Keratinocyte (primary cell): Measurements from ENCODE around the gene SLC34A1. TPM values are rescaled to one million over a fixed set of nuclear protein-coding genes. Genes with fewer than 3 reads are reported as not detected.
"Not testable (repeated sequence)": the region's sequence is repeated elsewhere in the genome, so short reads cannot be mapped to it uniquely, and the experiment has no call there.

Experiments
- DNase-seq: peaks from one replicate; pipeline ENCODE4 v3.0.0-alpha.2; 2011; ENCODE audit warnings: low read depth, missing footprints, low spot score
- FAIRE-seq: peaks from 2 replicates; lab custom pipeline; 2011; peaks lifted over from hg19 to GRCh38; lab: Jason Lieb, UNC
- H2AFZ ChIP-seq: 2 replicates; pipeline ENCODE4 v1.6.0; 2012; ENCODE audit warnings: low read length, control low read depth, inconsistent platforms; ENCODE audit not compliant: control insufficient read depth
- H3K27ac ChIP-seq: 2 replicates; pipeline ENCODE4 v1.5.1; 2011; ENCODE audit warnings: low read length; ENCODE audit not compliant: control insufficient read depth, insufficient read depth
- H3K27me3 ChIP-seq: 3 replicates; pipeline ENCODE4 v1.6.0; 2011; ENCODE audit warnings: low read length; ENCODE audit not compliant: control insufficient read depth, insufficient read depth; ENCODE audit errors: extremely low read depth
- H3K36me3 ChIP-seq, 2 experiments: 2 replicates in 1 of 2; 3 replicates in 1 of 2; pipeline ENCODE4 v1.5.1; 2011; ENCODE audit warnings: low read length in 2 of 2, mild to moderate bottlenecking in 1 of 2; ENCODE audit not compliant: control insufficient read depth in 2 of 2, insufficient read depth in 2 of 2; ENCODE audit errors: extremely low read depth in 1 of 2
- H3K4me1 ChIP-seq: 3 replicates; pipeline ENCODE4 v1.5.1; 2011; ENCODE audit warnings: low read length; ENCODE audit not compliant: control insufficient read depth, insufficient read depth; ENCODE audit errors: extremely low read depth
- H3K4me2 ChIP-seq: 3 replicates; pipeline ENCODE4 v1.6.0; 2011; ENCODE audit warnings: low read depth, low read length; ENCODE audit not compliant: control insufficient read depth, insufficient read depth; ENCODE audit errors: extremely low read depth
- H3K4me3 ChIP-seq, 3 experiments: fragments of 200-600 bp in 1 of 3; sonication (generic) in 1 of 3; 2 replicates in 2 of 3; 3 replicates in 1 of 3; pipeline ENCODE4 v1.5.1; 2011 to 2016; ENCODE audit warnings: low read length in 3 of 3, mild to moderate bottlenecking in 3 of 3, control low read depth in 2 of 3, inconsistent platforms in 1 of 3, low read depth in 1 of 3, mixed read lengths in 1 of 3, mixed run types in 1 of 3, moderate library complexity in 1 of 3; ENCODE audit not compliant: control insufficient read depth in 2 of 3, insufficient read depth in 2 of 3; ENCODE audit errors: extremely low read depth in 1 of 3
- H3K79me2 ChIP-seq: 2 replicates; pipeline ENCODE4 v1.6.0; 2012; ENCODE audit warnings: low read length; ENCODE audit not compliant: control insufficient read depth, insufficient read depth
- H3K9ac ChIP-seq: 3 replicates; pipeline ENCODE4 v1.6.0; 2011; ENCODE audit warnings: low read length; ENCODE audit not compliant: control insufficient read depth, insufficient read depth; ENCODE audit errors: extremely low read depth
- H3K9me1 ChIP-seq: 3 replicates; pipeline ENCODE4 v1.6.0; 2011; ENCODE audit warnings: low read length; ENCODE audit not compliant: control insufficient read depth, insufficient read depth; ENCODE audit errors: extremely low read depth
- H3K9me3 ChIP-seq: 2 replicates; pipeline ENCODE4 v1.5.1; 2012; ENCODE audit warnings: low read depth, low read length; ENCODE audit not compliant: control insufficient read depth
- H4K20me1 ChIP-seq: 3 replicates; pipeline ENCODE4 v1.6.0; 2011; ENCODE audit warnings: low read length; ENCODE audit not compliant: control insufficient read depth, insufficient read depth; ENCODE audit errors: extremely low read depth
- CTCF ChIP-seq, 3 experiments: IDR thresholded peaks in 1 of 3; conservative IDR thresholded peaks in 1 of 3; optimal IDR thresholded peaks in 1 of 3; 2 replicates in 2 of 3; 3 replicates in 1 of 3; pipeline versions ENCODE3 to v1.5.1; 2011; ENCODE audit warnings: low read length in 3 of 3, mild to moderate bottlenecking in 3 of 3, moderate library complexity in 2 of 3, control low read depth in 1 of 3, inconsistent platforms in 1 of 3; ENCODE audit not compliant: insufficient read depth in 2 of 3; ENCODE audit errors: extremely low read depth in 1 of 3
- EZH2 ChIP-seq: IDR thresholded peaks from one replicate; pipeline ENCODE4 v1.6.1; 2012; ENCODE audit warnings: inconsistent platforms, mild to moderate bottlenecking, low read length, moderate library complexity
- dilution Hi-C: fragments of 300-500 bp; cut with MboI; formaldehyde crosslinking; loops from one replicate; pipeline ENCODE4 v1.7.0; 2020; ENCODE audit warnings: low sequenced_read_pairs; ENCODE audit not compliant: extremely low pct_ligation_motif_present
- polyA plus RNA-seq, 5 experiments: library from polyadenylated mRNA; depleted of rRNA in 3 of 5; stranded (reverse) in 3 of 5; stranded (forward) in 1 of 5; unstranded in 1 of 5; fragments of >200 nt; gene quantifications; 1 replicate in 1 of 5; 2 replicates in 3 of 5; 3 replicates in 1 of 5; pipeline versions ENCODE4 v1.2.1 to v1.2.3, GENCODE V29; 2011 to 2012; ENCODE audit warnings: missing spikeins in 2 of 5, low read depth in 1 of 5, low replicate concordance in 1 of 5

SLC34A1 gene
- polyA plus RNA-seq, 1 donor (not counting 4 experiments of a cell fraction or from before 2014, with no cell fraction given), result 0.07 TPM

GRCh38 chr5:177419046-177419445, 34.8 kb downstream of the SLC34A1 start:
- no peak for TF ChIP-seq CTCF (optimal IDR thresholded peaks at IDR 0.05 in 1 of 3, IDR thresholded peaks at IDR 0.05 in 1 of 3, conservative IDR thresholded peaks at IDR 0.05 in 1 of 3; ENCODE audit: extremely low read depth in 1 of 3, insufficient read depth in 2 of 3, low read length in 3 of 3)
- TF ChIP-seq EZH2, result no peak
- FAIRE-seq (no peak), DNase-seq (no peak)
- H3K27ac ChIP-seq, result no peak overlapping the region
- dilution Hi-C loops, result no loop called here
- no peak overlapping the region for H2AFZ ChIP-seq
- no peaks in the 10 kb centered on the region for H4K20me1 ChIP-seq
- H3K4me2 ChIP-seq, result no peak overlapping the region
- no peaks in the 10 kb centered on the region for H3K36me3 ChIP-seq
- H3K27me3 ChIP-seq, result no peaks in the 10 kb centered on the region
- H3K4me3 ChIP-seq, result no peak overlapping the region
- no peaks in the 10 kb centered on the region for H3K79me2 ChIP-seq
- no peaks in the 10 kb centered on the region for H3K4me1 ChIP-seq
- no peaks in the 10 kb centered on the region for H3K9me1 ChIP-seq
- H3K9me3 ChIP-seq, result no peaks in the 10 kb centered on the region
- no peak overlapping the region for H3K9ac ChIP-seq

GRCh38 chr5:177420472-177420871, 36.2 kb downstream of the SLC34A1 start:
- H3K9me1 ChIP-seq, H3K9me3 ChIP-seq, H3K27me3 ChIP-seq, H3K9ac ChIP-seq, FAIRE-seq, H3K79me2 ChIP-seq, H3K27ac ChIP-seq, H3K4me1 ChIP-seq, H3K36me3 ChIP-seq, H4K20me1 ChIP-seq, H3K4me2 ChIP-seq, dilution Hi-C loops, H3K4me3 ChIP-seq, DNase-seq, H2AFZ ChIP-seq: not testable (repeated sequence)

GRCh38 chr5:177421062-177421798, 37.0 kb downstream of the SLC34A1 start:
- Histone ChIP-seq H4K20me1 (no peaks in the 10 kb centered on the region), H3K27ac (no peak overlapping the region), H3K9ac (no peak overlapping the region), H3K4me1 (peaks cover 6% of the 10 kb centered on the region), H3K4me2 (no peak overlapping the region), H3K79me2 (no peaks in the 10 kb centered on the region), H3K9me3 (no peaks in the 10 kb centered on the region), H3K9me1 (no peaks in the 10 kb centered on the region), H3K4me3 (no peak overlapping the region), H2AFZ (no peak overlapping the region), H3K27me3 (no peaks in the 10 kb centered on the region), H3K36me3 (no peaks in the 10 kb centered on the region)
- dilution Hi-C loops, result no loop called here
- no peak for FAIRE-seq
- TF ChIP-seq CTCF (optimal IDR thresholded peaks at IDR 0.05 in 1 of 3, IDR thresholded peaks at IDR 0.05 in 1 of 3, conservative IDR thresholded peaks at IDR 0.05 in 1 of 3; ENCODE audit: extremely low read depth in 1 of 3, insufficient read depth in 2 of 3, low read length in 3 of 3) (no peak), EZH2 (no peak)
- DNase-seq, result no peak
